GM15510 (cell line): ENCODE results near the gene GSTM4.

ENCODE experiments used
- POLR2A ChIP-seq: IDR thresholded peaks from 3 replicates; pipeline ENCODE4 v1.6.1; 2011; ENCODE audit warnings: borderline replicate concordance; ENCODE audit not compliant: insufficient read length; ENCODE audit errors: extremely low read depth

The GSTM4 gene

DNA sequence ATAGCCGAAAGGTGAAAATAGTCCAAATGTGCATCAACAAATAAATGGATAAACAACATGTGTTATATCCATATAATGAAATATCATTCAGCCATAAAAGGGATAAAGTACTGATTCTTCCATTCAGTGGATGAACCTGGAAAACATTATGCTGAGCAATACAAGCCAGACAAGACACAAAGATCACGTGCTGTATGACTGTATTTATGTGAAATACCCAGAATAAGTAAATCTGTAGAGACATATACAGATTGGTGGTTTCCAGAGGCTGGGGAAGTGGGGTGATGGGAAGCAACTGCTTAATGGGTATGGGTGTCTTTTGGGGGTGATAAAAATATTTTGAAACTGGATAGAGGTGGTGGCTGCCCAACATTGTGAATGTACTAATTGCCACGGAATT is 13.3 kb upstream of the GSTM4 start:
- no peak for TF ChIP-seq POLR2A

DNA sequence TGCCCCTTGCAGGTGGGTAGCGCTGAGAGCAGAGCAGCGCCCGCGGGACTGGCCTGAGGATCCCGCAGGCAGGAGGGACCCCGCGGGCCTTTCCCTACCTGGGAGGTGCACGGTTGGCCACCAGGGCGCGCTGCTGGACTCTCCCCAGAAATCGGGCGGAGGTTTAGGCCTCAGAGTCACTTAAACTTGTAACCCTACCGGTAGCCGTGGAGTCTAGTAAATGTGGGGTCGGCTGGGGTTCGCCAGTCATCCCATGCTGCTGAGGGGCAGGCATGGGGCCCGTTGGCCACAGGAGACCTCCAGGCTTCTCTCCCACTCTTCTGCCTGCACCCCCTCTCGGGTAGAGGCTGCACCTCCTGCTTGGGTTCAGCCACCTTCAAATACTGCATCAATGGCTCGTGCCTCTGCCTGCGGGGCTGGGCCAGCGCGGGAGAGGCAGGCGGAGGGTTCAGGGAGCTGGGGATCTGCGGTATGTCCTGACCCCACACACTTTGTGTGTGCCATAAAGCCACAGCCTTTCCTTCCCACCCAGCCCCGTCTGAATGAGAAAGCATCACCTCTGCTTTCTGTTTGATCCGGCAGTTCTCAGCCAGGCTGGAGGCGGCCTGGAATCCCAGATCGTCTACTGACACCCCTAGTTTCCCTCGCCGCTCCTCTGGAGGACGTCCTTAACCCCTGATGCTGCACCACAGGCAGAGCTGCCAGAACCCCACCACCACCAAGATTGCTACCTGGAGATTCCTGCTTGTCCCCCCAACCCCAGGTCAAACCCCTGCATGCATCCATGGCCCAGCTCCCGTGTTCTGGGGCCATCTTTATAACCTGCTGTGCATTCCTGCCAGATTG is 12.3 kb upstream of the GSTM4 start:
- TF ChIP-seq POLR2A = no peak

DNA sequence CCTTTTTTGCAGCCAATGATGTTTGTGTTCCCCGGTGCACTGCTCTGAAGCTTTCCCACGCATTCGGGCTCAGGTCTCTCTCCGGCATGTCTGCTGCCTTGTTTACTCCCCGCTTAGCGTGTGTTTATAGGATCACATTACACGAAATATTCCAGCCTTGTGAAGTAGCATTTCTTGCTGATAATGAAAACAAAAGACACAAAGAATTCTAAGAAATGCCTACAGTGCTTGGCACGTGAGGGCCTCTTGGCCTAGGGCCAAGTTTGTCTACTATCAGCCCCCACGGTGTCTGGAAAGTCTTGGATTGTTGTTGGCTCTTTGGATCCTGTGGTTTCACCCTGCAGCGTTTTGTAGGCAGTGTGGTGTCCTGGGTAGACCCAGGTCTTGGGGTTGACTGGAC is 11.2 kb upstream of the GSTM4 start:
- TF ChIP-seq POLR2A = no peak

DNA sequence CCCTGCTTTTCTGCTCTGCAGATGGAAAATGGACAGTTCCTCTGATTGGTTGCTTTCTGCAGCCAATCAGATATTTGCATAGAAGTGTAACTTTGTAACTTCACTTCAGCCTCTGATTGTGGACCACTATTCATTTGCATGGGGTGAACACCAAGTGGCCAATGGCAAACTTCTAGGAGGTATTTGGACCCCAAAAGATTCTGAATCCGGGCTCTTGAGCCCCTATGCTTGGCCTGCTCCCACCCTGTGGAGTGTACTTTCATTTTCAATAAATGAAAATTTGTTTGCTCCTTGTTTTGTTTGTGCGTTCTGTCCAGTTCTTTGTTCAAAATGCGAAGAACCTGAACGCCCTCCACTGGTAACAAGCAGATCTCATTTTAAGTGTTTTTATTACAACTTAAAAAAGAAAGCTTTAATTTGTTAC is 6.4 kb upstream of the GSTM4 start:
- TF ChIP-seq POLR2A = no peak

DNA sequence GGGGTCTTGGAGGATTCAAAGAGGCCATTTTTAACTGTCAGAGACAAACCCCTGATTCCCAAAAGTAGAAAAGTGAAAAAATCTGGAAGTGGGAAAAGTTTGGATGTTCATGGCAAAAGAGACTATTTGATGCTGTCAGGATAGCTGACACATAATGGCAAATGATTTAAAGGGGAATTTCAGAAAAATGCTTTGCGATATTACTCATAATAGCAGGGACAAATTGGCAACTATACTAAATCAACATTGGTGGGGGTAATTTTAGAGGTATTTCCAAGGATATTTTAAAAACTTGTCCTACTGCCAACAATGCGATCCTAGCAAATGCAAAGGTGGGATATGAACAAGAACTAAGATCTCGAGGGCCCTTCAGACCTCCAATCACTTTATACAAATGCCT is 5.3 kb upstream of the GSTM4 start:
- TF ChIP-seq POLR2A = no peak

DNA sequence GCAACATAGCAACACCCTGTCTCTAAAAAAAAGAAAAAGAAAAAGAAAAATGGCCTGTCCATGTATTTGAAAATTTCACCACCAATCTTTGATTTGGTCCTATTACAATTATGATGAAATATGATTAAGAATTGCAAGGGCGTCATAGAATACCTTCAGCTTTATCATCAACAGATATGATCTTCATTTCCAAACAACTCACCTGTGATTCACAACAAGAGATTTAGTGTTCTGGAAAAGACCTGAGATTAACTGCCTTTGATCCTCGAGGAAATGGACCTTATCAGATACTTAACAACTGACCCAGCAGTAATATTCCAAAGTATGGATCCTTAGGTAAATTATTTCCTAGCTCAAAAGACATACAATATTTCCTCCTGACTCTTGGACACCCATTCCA is 3.5 kb upstream of the GSTM4 start:
- no peak for TF ChIP-seq POLR2A

DNA sequence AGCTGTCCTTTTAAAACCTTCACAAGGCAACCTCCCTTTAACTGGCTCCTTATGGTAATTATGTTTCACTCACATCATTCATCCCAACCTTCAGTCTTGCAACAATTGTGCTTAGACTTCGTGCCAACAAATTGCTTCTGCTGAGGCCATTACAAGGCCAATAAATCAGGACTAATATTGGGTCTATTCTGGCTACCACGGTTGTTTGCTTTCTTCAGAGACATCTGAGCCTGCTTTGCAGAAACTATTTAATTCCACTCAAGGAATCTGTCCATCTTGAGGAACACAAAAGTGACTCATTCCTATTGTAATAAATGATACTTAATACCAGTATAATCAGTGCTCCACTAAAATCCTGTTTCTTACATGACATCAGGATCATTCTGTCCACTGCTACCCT is 2.6 kb upstream of the GSTM4 start:
- TF ChIP-seq POLR2A = no peak

DNA sequence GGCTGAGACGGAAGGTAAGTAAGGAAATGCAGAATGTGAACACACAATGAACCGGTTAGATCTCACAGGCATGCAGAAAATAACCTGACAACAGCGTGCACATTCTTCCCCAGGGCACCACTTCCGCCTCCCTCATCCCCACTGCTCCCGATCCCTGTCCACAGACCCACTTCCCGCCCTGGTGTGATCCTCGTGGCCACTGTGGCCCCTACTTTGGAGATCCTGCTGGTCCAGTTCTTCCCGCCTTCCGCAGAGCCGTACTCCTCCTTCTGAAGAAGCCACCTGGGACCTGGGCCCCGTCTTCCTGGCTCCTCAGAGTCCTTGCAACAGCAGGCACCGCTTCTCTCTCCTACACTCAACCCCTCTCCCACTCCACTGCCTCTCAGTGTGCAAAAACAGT is 1.4 kb upstream of the GSTM4 start:
- TF ChIP-seq POLR2A = no peak

DNA sequence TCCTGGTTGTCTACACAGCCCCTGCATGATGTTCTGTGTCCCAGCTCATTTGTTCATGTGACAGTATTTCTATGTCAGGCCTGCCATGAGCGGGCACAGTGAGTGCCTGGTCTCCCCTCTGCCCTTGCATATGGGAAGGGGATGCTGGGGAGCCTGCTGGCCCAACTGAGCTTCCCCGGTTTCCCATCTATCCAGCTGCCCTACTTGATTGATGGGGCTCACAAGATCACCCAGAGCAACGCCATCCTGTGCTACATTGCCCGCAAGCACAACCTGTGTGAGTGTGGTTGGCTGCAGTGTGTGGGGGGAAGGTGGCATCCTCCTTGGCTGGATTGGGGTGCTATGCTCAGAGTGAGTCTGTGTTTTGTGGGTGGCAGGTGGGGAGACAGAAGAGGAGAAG is 1.5 kb downstream of the GSTM4 start:
- no peak for TF ChIP-seq POLR2A

DNA sequence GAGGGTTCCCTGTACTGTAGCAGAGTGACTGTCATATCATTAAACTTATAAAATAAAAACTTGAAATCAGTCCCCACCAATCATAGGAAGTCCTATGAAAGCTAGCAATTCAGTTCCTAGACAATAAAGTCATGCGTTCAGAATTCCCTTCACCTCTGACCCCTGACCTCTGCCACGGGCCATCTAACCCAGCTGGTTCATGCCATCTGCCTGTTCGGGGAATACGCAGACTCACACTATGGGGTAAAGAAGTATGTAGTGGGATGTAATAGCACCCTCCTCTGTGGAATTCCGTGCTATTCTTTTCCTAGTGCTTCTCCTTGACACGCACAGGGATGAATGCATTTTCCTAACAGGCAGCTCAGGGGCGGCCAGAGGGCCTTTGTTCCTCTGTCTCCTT is 2.1 kb downstream of the GSTM4 start:
- TF ChIP-seq POLR2A = no peak

DNA sequence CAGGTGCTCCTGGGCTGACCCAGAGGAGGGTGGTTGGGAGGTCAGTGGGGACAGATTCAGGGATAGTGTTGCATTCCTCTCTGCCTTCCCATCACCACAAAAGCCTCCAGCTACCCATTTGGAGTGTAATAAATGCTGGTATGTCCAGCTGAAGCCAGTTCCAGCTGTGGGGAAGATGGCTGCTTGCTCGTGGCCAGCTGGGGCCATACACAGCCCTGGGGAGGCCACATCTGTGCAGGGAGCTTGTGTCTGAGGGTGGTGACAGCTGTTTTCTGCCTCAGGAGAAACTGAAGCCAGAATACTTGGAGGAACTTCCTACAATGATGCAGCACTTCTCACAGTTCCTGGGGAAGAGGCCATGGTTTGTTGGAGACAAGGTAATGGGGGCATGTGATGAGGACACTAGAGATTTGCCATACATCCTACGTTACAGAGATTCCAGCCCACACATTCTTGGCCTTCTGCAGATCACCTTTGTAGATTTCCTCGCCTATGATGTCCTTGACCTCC is 2.7 kb downstream of the GSTM4 start:
- no peak for TF ChIP-seq POLR2A

DNA sequence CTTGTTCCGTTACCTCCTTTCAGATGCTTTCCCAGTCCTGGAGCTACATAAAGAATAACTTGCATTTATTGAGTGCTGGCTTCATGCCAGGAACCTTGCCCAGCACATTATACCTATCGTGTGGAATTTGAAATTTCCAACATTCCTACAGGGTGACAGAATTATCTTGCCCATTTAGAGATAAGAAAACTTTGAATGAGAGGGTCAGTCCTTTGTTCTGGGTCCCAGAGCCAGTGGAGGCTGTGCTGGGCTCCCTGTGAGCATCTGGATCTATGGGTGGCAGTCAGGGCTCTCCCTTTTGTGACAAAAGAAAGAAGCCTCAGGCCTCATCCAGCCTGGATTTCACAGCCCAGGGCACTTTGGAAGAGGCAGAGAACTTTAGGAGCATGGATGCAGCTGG is 3.2 kb downstream of the GSTM4 start:
- no peak for TF ChIP-seq POLR2A

DNA sequence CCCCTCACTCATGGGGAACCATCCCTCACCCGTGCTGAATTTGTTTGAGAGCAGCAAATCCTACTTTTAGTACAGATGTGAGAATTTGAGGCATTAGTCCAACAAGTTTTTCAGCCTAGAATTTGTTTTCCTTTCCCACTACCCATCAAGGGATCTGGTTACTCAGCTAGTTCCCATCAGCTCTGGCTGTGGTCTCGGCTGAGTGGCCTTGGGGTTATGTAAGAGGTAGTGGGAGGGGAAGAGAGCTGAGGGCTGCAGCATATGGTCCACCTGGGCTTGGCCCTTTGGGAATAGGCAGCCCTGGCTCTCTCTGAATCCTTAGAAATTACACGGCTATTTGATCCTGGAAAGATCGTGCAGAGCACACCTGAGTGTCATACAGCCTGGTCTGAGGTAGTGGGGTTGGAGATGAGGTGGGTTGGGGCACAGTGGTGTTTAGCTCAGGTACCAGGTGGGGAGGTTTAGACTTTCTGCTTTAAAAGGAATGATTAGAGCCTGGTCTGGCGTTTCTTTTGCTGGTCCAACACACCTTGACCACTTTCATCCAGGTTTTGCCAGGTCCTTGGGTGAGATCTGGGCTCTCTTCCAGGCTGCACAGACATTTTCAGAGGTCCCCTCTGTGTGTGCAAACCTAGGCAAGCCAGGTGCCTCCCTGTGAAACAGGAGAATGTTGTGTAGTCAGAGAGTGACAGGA is 4.2 kb downstream of the GSTM4 start:
- no peak for TF ChIP-seq POLR2A

DNA sequence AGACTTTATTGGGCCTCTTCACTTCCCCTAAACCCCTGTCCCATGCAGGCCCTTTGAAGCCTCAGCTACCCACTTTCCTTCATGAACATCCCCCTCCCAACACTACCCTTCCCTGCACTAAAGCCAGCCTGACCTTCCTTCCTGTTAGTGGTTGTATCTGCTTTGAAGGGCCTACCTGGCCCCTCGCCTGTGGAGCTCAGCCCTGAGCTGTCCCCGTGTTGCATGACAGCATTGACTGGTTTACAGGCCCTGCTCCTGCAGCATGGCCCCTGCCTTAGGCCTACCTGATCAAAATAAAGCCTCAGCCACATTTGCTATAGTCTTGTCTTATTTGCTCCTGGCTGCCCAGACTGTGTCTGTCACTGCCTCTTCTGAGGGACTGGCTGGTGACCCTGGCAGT is 5.5 kb downstream of the GSTM4 start:
- TF ChIP-seq POLR2A = no peak

DNA sequence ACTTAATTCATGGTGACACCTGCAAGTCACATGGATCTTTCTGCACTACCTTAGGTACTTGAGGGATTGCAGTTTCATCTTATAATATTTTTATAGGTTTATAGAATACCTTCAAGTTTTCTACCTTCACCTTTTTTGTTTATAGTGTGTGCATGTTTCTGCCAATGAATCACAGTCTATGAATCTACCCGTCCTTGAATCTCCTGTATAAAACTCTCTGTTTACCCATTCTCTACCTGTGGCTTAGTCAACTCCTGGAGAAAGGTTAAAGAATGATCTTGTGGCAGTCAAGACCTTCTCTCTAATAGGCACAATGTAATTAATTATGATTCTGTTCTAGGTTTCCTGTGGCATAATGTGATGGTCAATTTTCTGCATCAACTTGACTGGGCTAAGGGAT is 8.8 kb downstream of the GSTM4 start:
- no peak for TF ChIP-seq POLR2A

DNA sequence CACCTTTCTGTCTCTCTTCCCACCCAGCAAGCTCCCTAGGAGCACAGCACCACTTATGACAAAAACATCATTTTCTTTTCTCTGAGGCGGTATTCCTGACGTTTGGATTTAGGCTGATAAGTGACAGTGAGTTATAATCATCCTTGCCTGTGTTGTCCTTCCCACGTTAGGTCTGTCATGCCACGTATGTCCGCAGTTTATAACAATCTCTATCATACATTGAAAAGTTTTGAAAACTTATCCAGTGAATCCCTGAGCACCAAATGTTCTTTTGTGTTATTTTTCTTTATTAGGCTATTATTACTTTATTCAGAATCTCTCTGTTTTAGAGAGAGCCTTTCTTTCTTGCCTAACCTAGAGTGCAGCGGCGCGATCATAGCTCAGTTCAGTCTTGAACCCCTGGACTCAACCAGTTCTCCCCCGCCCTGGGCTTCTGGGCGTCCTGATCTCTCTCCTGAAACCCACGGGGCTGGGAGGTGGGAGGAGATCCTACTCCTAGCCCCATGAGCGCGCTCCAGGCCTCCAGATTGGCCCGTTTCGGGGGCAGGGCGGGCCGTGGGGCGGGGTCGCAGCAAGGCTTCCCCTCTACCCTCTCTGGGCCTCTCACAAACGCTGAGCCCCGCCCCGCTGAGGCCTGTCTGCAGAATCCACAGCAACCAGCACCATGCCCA is 11.7 kb downstream of the GSTM4 start, which contains the start of gene GSTM2:
GSTM2 (plus strand) TSS at position 606 of the 671 bp plus-strand sequence; CDS start at position 665, 59 bp downstream.
- no peak for TF ChIP-seq POLR2A

DNA sequence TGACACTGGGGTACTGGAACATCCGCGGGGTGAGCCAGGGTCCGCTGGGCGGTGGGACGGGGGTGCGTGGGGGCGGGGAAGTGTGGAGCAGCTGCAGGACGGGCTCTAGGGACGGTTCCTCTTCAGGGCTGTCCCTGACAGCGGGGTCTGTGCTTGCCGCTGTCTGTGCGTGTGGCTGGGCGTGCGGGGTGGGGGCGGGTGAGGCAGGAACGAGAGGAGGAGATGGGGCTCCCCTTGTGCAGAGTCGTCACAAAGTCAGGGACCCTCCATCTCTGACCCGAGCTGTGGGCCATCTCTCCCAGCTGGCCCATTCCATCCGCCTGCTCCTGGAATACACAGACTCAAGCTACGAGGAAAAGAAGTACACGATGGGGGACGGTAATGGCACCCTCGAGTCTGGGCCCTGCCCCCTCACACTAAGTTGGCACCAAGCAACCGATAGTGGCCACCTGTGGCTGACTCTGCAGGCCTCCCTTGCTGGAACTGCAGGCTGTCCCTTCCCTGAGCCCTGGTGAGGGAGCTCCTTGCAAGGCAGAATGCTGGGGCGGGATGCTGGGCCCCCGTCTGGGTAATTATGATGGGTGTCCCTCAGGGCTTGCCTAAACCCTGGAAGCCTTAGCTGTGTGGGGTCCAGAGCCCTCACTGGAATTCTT is 12.3 kb downstream of the GSTM4 start:
- TF ChIP-seq POLR2A = no peak
